ENCODE results near the gene RIOK1. TPM values are rescaled to one million over a fixed set of nuclear protein-coding genes. Genes with fewer than 3 reads are reported as not detected.
"Not testable (repeated sequence)": the region's sequence is repeated elsewhere in the genome, so short reads cannot be mapped to it uniquely, and the experiment has no call there.

The RIOK1 gene
- total RNA-seq (ENCODE audit: insufficient read depth, low replicate concordance), result 11.3 TPM

GRCh38 chr6:7389451-7390225 lies at the start of gene RIOK1, which contains the start of gene CAGE1:
TSS of gene RIOK1 (plus strand) at chr6:7389808. CDS start at chr6:7390003, 195 bp downstream.
TSS of gene CAGE1 (minus strand) at chr6:7389742. CDS start at chr6:7387173, 2,569 bp downstream.
- peak; percentile 95 for DNase-seq (ENCODE audit: low spot score)

- no peak for DNase-seq (ENCODE audit: low spot score)
Observed at GRCh38 chr6:7341271-7341670, 48.3 kb upstream of the RIOK1 start.

GRCh38 chr6:7341989-7342742 lies 47.4 kb upstream of the RIOK1 start:
- DNase-seq (ENCODE audit: low spot score), result no peak

- no peak for DNase-seq (ENCODE audit: low spot score)
Observed at GRCh38 chr6:7343546-7344475, 45.8 kb upstream of the RIOK1 start.

- not testable (repeated sequence) for DNase-seq (ENCODE audit: low spot score)
Observed at GRCh38 chr6:7344773-7345450, 44.7 kb upstream of the RIOK1 start.

- DNase-seq (ENCODE audit: low spot score), result not testable (repeated sequence)
Observed at GRCh38 chr6:7347551-7347997, 42.0 kb upstream of the RIOK1 start.

- DNase-seq (ENCODE audit: low spot score), result not testable (repeated sequence)
Observed at GRCh38 chr6:7350591-7350990, 39.0 kb upstream of the RIOK1 start.

- not testable (repeated sequence) for DNase-seq (ENCODE audit: low spot score)
Observed at GRCh38 chr6:7351916-7352315, 37.7 kb upstream of the RIOK1 start.

GRCh38 chr6:7367408-7367807 lies 22.2 kb upstream of the RIOK1 start:
- no peak for DNase-seq (ENCODE audit: low spot score)

GRCh38 chr6:7373739-7374138 lies 15.9 kb upstream of the RIOK1 start:
- DNase-seq (ENCODE audit: low spot score), result no peak

GRCh38 chr6:7377961-7378360 lies 11.6 kb upstream of the RIOK1 start:
- no peak for DNase-seq (ENCODE audit: low spot score)

GRCh38 chr6:7378740-7379139 lies 10.9 kb upstream of the RIOK1 start:
- no peak for DNase-seq (ENCODE audit: low spot score)

GRCh38 chr6:7381092-7381491 lies 8.5 kb upstream of the RIOK1 start:
- DNase-seq (ENCODE audit: low spot score), result no peak

- DNase-seq (ENCODE audit: low spot score), result no peak
Observed at GRCh38 chr6:7389162-7389450, 502 bp upstream of the RIOK1 start.

- no peak for DNase-seq (ENCODE audit: low spot score)
Observed at GRCh38 chr6:7390226-7390878, 744 bp downstream of the RIOK1 start.

GRCh38 chr6:7391151-7391550 lies 1.5 kb downstream of the RIOK1 start:
- DNase-seq (ENCODE audit: low spot score), result no peak

GRCh38 chr6:7392402-7392801 lies 2.8 kb downstream of the RIOK1 start:
- DNase-seq (ENCODE audit: low spot score), result no peak

- DNase-seq (ENCODE audit: low spot score), result no peak
Observed at GRCh38 chr6:7401075-7401474, 11.5 kb downstream of the RIOK1 start.

- no peak for DNase-seq (ENCODE audit: low spot score)
Observed at GRCh38 chr6:7402716-7403115, 13.1 kb downstream of the RIOK1 start.

- DNase-seq (ENCODE audit: low spot score), result no peak
Observed at GRCh38 chr6:7404546-7404945, 14.9 kb downstream of the RIOK1 start.

GRCh38 chr6:7406743-7407142 lies 17.1 kb downstream of the RIOK1 start:
- DNase-seq (ENCODE audit: low spot score), result no peak
